Uterus (tissue), 2 donors: ENCODE data around the gene SLCO2A1.

ENCODE experiments used
- POLR2A ChIP-seq, 2 donors: fragments of 450-650 bp; IDR thresholded peaks; one replicate each; pipeline ENCODE4 v1.6.1; 2016; ENCODE audit warnings: antibody characterized with exemption in 2 of 2, mild to moderate bottlenecking in 1 of 2, moderate library complexity in 1 of 2
- TF ChIP-seq, protein P1 (sequence below), 4 experiments: fragments of 200-600 bp in 2 of 4; fragments of 450-650 bp in 2 of 4; sonication (generic) in 2 of 4; IDR thresholded peaks; one replicate each; pipeline ENCODE4 v1.5.1; 2016 to 2019; ENCODE audit warnings: antibody characterized with exemption in 4 of 4, mild to moderate bottlenecking in 2 of 4, moderate library complexity in 1 of 4

- TF ChIP-seq, protein P1, sequence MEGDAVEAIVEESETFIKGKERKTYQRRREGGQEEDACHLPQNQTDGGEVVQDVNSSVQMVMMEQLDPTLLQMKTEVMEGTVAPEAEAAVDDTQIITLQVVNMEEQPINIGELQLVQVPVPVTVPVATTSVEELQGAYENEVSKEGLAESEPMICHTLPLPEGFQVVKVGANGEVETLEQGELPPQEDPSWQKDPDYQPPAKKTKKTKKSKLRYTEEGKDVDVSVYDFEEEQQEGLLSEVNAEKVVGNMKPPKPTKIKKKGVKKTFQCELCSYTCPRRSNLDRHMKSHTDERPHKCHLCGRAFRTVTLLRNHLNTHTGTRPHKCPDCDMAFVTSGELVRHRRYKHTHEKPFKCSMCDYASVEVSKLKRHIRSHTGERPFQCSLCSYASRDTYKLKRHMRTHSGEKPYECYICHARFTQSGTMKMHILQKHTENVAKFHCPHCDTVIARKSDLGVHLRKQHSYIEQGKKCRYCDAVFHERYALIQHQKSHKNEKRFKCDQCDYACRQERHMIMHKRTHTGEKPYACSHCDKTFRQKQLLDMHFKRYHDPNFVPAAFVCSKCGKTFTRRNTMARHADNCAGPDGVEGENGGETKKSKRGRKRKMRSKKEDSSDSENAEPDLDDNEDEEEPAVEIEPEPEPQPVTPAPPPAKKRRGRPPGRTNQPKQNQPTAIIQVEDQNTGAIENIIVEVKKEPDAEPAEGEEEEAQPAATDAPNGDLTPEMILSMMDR (IDR thresholded peaks at IDR 0.05) = no peak
- TF ChIP-seq POLR2A (IDR thresholded peaks at IDR 0.05) = no peak
Measured at GRCh38 chr3:133890972-133891644, 138.6 kb downstream of the SLCO2A1 start.
